Neural cell (in vitro differentiated cells): Measurements from ENCODE around the gene NFATC3. TPM values are rescaled to one million over a fixed set of nuclear protein-coding genes. Genes with fewer than 3 reads are reported as not detected.

ENCODE experiments used
- H2AFZ ChIP-seq: fragments of 200-600, 300-800 bp; sonication (generic), shearing (Covaris generic); 2 replicates; pipeline ENCODE4 v1.6.0; 2014; ENCODE audit warnings: low read depth, mild to moderate bottlenecking, antibody characterized with exemption, low read length, moderate library complexity
- H3F3A ChIP-seq: fragments of 200-600 bp; shearing (Covaris generic); 2 replicates; pipeline ENCODE4 v1.6.1; 2016; ENCODE audit warnings: mild to moderate bottlenecking, moderate library complexity, mixed read lengths, antibody characterized with exemption, low read length; ENCODE audit not compliant: insufficient read depth, poor library complexity, severe bottlenecking
- H3K27ac ChIP-seq: fragments of 200-600, 300-800 bp; sonication (generic), shearing (Covaris generic); 2 replicates; pipeline ENCODE4 v1.5.1; 2014; ENCODE audit warnings: mild to moderate bottlenecking, low read length, moderate library complexity
- H3K27me3 ChIP-seq: fragments of 300-800, 200-600 bp; sonication (generic), shearing (Covaris generic); 2 replicates; pipeline ENCODE4 v1.6.0; 2014; ENCODE audit warnings: mild to moderate bottlenecking, low read depth, low read length, moderate library complexity; ENCODE audit not compliant: insufficient read depth
- H3K36me3 ChIP-seq: fragments of 300-800, 200-600 bp; sonication (generic), shearing (Covaris generic); 2 replicates; pipeline ENCODE4 v1.5.1; 2014; ENCODE audit warnings: mild to moderate bottlenecking, antibody characterized with exemption, low read length, moderate library complexity; ENCODE audit not compliant: insufficient read depth
- H3K4me2 ChIP-seq: fragments of 300-800, 200-600 bp; sonication (generic), shearing (Covaris generic); 2 replicates; pipeline ENCODE4 v1.6.0; 2014; ENCODE audit warnings: mild to moderate bottlenecking, low read length
- H3K4me3 ChIP-seq: fragments of 300-800, 200-600 bp; sonication (generic), shearing (Covaris generic); 2 replicates; pipeline ENCODE4 v1.5.1; 2014; ENCODE audit warnings: mild to moderate bottlenecking, low read length, moderate library complexity
- H3K79me2 ChIP-seq: fragments of 200-600 bp; shearing (Covaris generic); replicated peaks from 2 replicates; pipeline ENCODE4 v1.6.0; 2014; ENCODE audit warnings: mild to moderate bottlenecking, low read length, moderate library complexity; ENCODE audit not compliant: insufficient read depth
- H3K9ac ChIP-seq: fragments of 300-800, 200-600 bp; sonication (generic), shearing (Covaris generic); 2 replicates; pipeline ENCODE4 v1.6.1; 2016; ENCODE audit warnings: mild to moderate bottlenecking, low read length, mixed read lengths
- H3K9me2 ChIP-seq: fragments of 200-600 bp; shearing (Covaris generic); 2 replicates; pipeline ENCODE4 v1.6.1; 2016; ENCODE audit warnings: mild to moderate bottlenecking, low read length, mixed read lengths; ENCODE audit not compliant: insufficient read depth
- H3K9me3 ChIP-seq: fragments of 200-600, 300-800 bp; sonication (generic), shearing (Covaris generic); 2 replicates; pipeline ENCODE4 v1.6.1; 2016; ENCODE audit warnings: mild to moderate bottlenecking, mixed run types, low read length, moderate library complexity, mixed read lengths
- H4K20me1 ChIP-seq: fragments of 200-600 bp; shearing (Covaris generic); 2 replicates; pipeline ENCODE4 v1.6.1; 2016; ENCODE audit warnings: mild to moderate bottlenecking, mixed run types; ENCODE audit not compliant: insufficient read depth
- CTCF ChIP-seq: fragments of 450-650 bp; IDR thresholded peaks from 2 replicates; pipeline ENCODE4 v1.5.1; 2014; ENCODE audit warnings: antibody characterized with exemption, mild to moderate bottlenecking, moderate library complexity; ENCODE audit not compliant: poor library complexity, severe bottlenecking
- EP300 ChIP-seq: fragments of 450-650 bp; conservative IDR thresholded peaks from 2 replicates; pipeline ENCODE4 v1.6.1; 2014; ENCODE audit warnings: antibody characterized with exemption, mild to moderate bottlenecking, moderate library complexity; ENCODE audit not compliant: poor library complexity, severe bottlenecking
- EZH2 ChIP-seq: fragments of 200-600, 300-800 bp; shearing (Covaris generic), sonication (generic); IDR thresholded peaks from 2 replicates; pipeline ENCODE4 v1.6.1; 2014; ENCODE audit warnings: antibody characterized with exemption, low read length, borderline replicate concordance, mild to moderate bottlenecking; ENCODE audit not compliant: insufficient read depth, poor library complexity, severe bottlenecking
- POLR2AphosphoS5 ChIP-seq: IDR thresholded peaks from 2 replicates; pipeline ENCODE4 v1.6.1; 2012
- RAD21 ChIP-seq: fragments of 450-650 bp; conservative IDR thresholded peaks from 2 replicates; pipeline ENCODE4 v1.6.1; 2014; ENCODE audit warnings: antibody characterized with exemption, mild to moderate bottlenecking, moderate library complexity
- REST ChIP-seq: IDR thresholded peaks from 2 replicates; pipeline ENCODE4 v1.6.1; 2012; ENCODE audit warnings: borderline replicate concordance
- SMC3 ChIP-seq: fragments of 450-650 bp; conservative IDR thresholded peaks from 2 replicates; pipeline ENCODE4 v1.6.1; 2014; ENCODE audit warnings: antibody characterized with exemption, mild to moderate bottlenecking, moderate library complexity; ENCODE audit not compliant: poor library complexity
- TAF1 ChIP-seq: IDR thresholded peaks from 2 replicates; pipeline ENCODE4 v1.6.1; 2012; ENCODE audit warnings: low read depth
- polyA plus RNA-seq: library from polyadenylated mRNA; depleted of rRNA; stranded (reverse); fragments of >200 nt; gene quantifications from 2 replicates; pipeline ENCODE4 v1.2.3, GENCODE V29; 2014

NFATC3 gene
- polyA plus RNA-seq, 1 donor from 2014 or later = 6.2 TPM

- Histone ChIP-seq H3K79me2 (no peaks in the 10 kb centered on the region), H3K4me2 (no peak overlapping the region), H4K20me1 (no peaks in the 10 kb centered on the region), H3F3A (no peaks in the 10 kb centered on the region), H3K9me2 (no peaks in the 10 kb centered on the region), H3K9me3 (no peaks in the 10 kb centered on the region), H3K36me3 (no peaks in the 10 kb centered on the region), H2AFZ (no peak overlapping the region), H3K4me3 (no peak overlapping the region), H3K9ac (no peak overlapping the region), H3K27ac (no peak overlapping the region), H3K27me3 (peaks cover 33% of the 10 kb centered on the region)
- TF ChIP-seq RAD21 = no peak
- no peak for TF ChIP-seq POLR2AphosphoS5
- TF ChIP-seq EP300 = no peak
- TF ChIP-seq SMC3 = no peak
- TF ChIP-seq CTCF = no peak
- TF ChIP-seq TAF1 = no peak
- no peak for TF ChIP-seq EZH2
- no peak for TF ChIP-seq REST
Measured at GRCh38 chr16:68231384-68232136, 146.4 kb downstream of the NFATC3 start.

- Histone ChIP-seq H3K9ac (no peak overlapping the region), H3K36me3 (no peaks in the 10 kb centered on the region), H3K79me2 (no peaks in the 10 kb centered on the region), H2AFZ (no peak overlapping the region), H3K9me2 (no peaks in the 10 kb centered on the region), H3K4me2 (no peak overlapping the region), H3K27me3 (peaks cover 41% of the 10 kb centered on the region), H3F3A (no peaks in the 10 kb centered on the region), H3K27ac (no peak overlapping the region), H4K20me1 (no peaks in the 10 kb centered on the region), H3K9me3 (no peaks in the 10 kb centered on the region), H3K4me3 (no peak overlapping the region)
- no peak for TF ChIP-seq RAD21
Measured at GRCh38 chr16:68232335-68232734, 147.2 kb downstream of the NFATC3 start.
